ENCODE results near the gene RAB11FIP3. TPM values are rescaled to one million over a fixed set of nuclear protein-coding genes. Genes with fewer than 3 reads are reported as not detected.

Gene RAB11FIP3
- total RNA-seq, 1 donor from 2014 or later, result 28.3 TPM

- ATAC-seq, result no peak
- DNase-seq, result no peak
- intact Hi-C loops (cut with micrococcal nuclease), result no loop called here
Measured at GRCh38 chr16:556474-557173, 131.2 kb downstream of the RAB11FIP3 start.

- ATAC-seq, result no peak
- DNase-seq, result no peak
- intact Hi-C loops (cut with micrococcal nuclease), result no loop called here
Measured at GRCh38 chr16:557463-558297, 132.2 kb downstream of the RAB11FIP3 start.

DNA sequence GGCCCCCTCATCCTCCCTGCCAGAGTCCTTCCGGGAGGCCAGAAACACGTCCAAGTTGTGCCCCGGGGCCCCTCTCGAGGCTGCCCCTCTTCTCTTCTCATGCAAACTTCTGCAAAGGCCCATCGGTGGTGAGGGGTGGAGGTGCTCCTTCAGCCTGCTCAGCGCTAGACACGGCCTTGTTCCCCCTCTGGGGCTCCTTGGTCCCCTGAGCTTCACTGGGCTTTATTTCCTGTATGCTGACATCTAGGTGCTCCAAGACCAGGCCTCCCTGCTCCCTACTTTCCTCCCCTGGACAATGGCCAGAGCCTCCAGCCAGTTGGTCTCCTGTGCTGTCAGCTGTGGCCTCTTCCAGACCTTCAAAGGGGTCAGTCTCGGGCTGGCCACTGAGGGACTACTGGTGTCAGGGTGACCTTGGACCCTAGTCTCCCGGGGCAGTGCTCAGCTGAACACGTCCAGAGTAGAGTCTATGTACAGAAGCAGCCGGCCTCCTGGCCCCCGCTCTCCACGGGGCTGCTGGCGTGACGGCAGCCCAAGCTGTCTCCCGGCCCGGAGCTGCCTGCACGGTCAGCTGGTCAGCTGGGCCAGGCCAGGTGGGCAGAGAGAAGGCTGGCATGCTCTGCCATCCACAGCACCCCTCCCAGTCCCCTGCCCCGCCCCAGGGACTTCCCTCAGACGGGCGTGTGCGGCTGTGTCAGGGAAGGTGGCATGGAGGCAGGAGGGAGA is 133.0 kb downstream of the RAB11FIP3 start:
- DNase-seq, result peak; percentile 62
- ATAC-seq, result peak; percentile 61

DNA sequence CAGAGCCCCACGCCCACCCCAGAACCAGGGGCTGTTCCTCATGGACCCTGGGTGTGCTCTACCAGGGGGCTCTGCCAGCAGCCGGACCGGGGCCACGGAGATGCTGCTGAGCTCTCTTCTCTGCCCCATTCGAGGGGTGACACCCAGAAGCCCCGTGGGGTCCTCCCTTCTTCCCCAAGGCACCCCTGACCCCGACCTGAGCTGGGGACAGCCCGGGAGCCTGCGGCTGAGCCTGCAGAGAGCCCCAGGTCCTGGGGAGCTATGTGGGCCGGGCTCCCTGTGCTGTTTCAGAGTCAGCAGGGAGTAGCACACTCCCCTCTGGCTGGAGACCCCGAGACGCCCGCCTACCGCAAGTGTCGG is 133.6 kb downstream of the RAB11FIP3 start:
- no peak for DNase-seq
- ATAC-seq, result no peak
- intact Hi-C loops (cut with micrococcal nuclease), result no loop called here

More for the DNA sequence above, 133.0 kb downstream of the RAB11FIP3 start:
- intact Hi-C loops (cut with micrococcal nuclease), result no loop called here

- intact Hi-C loops (cut with micrococcal nuclease), result no loop called here
- DNase-seq (no peak), ATAC-seq (no peak)
Measured at GRCh38 chr16:559411-560203, 134.2 kb downstream of the RAB11FIP3 start.

DNA sequence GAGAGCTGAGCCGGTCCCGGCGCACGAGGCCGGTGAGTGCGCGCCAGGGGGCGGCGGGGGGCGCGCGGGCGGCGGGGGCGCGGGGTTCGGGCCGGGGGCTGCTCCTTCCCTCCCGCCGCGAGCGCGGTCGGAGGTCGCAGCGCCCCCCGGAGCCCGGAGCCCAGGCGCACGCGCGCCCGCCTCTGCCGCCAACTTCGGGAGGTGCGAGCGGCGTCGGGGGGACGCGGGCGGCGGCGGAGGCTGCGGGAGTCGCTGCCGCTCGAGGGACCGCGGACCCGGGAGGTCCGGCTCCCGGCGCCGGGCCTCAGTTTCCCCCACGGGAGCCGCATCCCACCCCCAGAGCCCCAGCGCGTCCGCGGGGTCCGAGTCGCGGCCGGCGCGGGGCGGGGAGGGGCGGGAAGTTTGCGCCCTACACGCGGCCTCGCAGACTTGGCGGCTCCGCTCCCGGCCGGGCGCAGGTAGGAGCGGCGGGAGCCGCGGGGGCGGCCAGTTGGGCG is 134.8 kb downstream of the RAB11FIP3 start, which contains the start of gene PRR35:
TSS of gene PRR35 (plus strand) at position 191 of the 497 bp plus-strand sequence. CDS start 2,901 bp downstream, outside the sequence.
- DNase-seq (no peak), ATAC-seq (no peak)
- intact Hi-C loops (cut with micrococcal nuclease), result no loop called here

DNA sequence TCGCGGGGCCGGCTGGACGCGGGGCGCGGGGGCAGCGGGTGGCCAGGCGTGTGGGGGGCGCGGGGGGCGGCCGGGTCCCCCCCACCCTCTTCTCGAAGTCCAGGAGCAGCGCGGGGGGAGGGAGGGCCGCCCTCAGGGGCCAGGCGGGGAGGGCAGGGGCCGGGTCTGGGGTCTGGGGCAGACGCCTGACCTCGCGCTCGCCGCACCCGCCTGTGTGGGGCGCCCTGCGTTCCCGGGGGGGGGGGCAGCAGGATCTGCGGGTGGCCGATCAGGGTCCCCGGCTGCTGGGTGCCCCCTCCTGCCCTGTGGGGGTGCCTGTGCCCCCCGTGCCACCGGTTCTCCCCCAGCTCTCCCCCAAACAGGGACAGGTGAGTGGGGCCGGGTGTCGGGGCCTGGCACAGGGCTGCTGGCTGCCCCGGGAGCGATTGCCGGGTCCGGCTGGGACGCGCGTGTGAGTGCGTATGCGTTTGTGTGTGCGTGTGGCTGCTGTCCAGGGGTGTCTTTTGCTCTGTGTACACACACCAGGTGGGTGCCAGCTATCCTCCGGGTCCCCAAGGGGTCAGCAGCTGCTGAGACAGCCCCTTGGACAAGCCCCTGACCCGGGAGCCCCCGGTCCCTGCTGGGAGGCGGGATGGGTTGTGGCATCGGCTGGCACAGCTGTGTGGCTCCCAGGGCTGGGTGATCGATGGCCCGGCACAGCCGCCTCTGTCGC is 135.4 kb downstream of the RAB11FIP3 start:
- ATAC-seq (no peak), DNase-seq (no peak)
- intact Hi-C loops (cut with micrococcal nuclease), result no loop called here

DNA sequence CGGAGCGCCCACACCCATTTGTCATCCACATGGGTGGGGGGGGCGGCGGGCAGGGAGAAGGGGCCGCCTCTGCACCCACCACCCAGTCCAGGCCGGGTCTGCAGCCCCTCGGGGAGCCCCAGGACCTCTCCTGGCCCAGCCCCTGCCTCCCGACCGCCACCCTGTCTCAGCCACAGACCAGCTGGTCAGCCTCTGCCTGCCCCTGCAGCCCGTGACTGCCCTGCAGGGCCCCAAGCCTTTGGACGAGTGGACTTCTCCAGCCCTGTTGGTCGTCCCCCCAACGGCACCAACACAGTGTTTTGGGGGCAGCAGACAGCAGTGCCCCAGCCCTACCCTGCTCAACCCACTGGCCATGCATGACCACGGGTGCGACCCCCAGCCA is 136.0 kb downstream of the RAB11FIP3 start:
- intact Hi-C loops (cut with micrococcal nuclease), result no loop called here
- DNase-seq (no peak), ATAC-seq (no peak)

DNA sequence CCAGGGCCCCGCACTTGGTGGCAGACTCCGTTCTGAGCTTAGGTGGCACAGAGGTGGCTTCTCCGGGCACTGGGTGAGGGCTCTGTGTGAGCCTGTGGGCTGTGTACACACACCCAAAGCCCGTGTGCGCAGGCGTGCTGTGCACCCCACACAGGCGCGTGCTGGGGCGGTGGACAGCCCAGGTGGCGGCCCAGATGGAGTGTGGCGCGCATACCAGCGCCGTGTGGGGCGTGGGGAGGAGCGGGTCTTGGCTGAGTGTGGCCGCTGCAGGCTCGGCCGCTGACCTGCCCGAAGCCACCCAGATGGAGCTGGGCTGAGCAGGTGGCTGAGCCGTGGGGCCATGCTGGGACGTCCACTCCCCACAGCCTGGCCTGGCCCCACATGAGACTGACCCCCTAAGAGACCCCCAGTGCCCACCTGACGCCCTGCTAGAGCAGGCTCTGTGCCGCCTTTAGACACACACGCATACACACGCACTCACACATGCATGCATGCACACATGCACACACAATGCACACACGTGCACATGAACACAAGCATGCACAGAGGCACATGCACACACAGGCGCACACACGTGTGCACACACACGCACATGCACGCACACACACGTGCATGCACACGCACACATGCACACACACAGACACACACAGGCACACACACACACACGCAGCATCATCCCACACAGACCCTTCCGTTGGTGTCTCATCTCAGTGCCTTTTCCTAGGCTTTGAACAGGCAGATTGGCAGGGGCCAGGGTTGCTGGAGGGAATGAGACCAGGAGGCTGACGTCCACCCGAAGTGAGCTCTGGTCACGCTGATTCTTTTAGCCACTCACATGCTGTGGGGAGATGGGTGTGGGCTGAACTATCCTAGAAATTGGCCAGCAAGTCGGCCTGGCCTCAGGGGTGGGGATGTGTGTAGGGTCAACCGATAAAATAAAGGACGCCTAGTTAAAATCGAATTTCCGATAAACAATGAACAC is 136.8 kb downstream of the RAB11FIP3 start:
- ATAC-seq, result no peak
- intact Hi-C loops (cut with micrococcal nuclease), result no loop called here
- DNase-seq, result no peak

GRCh38 chr16:563072-563644 is 137.7 kb downstream of the RAB11FIP3 start:
- ATAC-seq, result no peak
- no peak for DNase-seq
- intact Hi-C loops (cut with micrococcal nuclease), result no loop called here

DNA sequence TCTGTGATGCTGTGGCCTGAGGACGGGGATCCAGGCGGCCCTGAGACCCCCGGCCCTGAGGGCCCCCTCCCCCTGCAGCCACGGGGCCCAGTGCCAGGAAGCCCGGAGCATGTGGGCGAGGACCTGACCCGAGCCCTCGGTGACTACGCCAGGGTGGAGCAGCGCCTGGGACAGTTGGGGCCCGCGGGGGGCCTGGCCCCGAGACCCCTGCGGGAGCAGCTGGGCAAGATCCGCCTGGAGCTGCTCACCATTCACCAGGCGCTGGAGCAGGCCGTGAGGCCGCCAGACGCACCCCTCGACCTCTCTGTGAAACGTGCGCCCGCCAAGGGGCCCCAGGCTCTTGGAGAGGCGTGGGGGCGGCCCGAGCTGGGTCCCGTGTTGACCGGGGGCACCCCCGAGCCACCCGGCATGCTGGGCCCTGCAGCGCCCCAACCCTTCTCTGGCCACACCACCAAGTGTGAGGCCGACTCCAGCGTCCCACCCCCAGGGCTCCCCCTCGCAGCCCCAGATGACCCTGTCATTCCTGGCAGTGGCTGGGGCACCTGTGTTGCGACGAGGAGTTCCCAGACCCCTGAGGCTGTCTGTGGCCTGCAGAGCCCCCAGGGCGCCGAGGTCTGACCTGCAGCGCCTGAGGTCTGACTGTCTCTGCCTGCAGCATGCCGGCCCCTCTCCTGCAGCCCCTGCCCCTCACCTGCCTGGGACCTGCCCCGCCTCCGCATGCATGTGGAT is 139.4 kb downstream of the RAB11FIP3 start:
- DNase-seq (no peak), ATAC-seq (no peak)
- intact Hi-C loops (cut with micrococcal nuclease), result no loop called here

GRCh38 chr16:565419-566330 is 140.2 kb downstream of the RAB11FIP3 start:
- ATAC-seq, result no peak
- intact Hi-C loops (cut with micrococcal nuclease), result no loop called here
- DNase-seq, result no peak

DNA sequence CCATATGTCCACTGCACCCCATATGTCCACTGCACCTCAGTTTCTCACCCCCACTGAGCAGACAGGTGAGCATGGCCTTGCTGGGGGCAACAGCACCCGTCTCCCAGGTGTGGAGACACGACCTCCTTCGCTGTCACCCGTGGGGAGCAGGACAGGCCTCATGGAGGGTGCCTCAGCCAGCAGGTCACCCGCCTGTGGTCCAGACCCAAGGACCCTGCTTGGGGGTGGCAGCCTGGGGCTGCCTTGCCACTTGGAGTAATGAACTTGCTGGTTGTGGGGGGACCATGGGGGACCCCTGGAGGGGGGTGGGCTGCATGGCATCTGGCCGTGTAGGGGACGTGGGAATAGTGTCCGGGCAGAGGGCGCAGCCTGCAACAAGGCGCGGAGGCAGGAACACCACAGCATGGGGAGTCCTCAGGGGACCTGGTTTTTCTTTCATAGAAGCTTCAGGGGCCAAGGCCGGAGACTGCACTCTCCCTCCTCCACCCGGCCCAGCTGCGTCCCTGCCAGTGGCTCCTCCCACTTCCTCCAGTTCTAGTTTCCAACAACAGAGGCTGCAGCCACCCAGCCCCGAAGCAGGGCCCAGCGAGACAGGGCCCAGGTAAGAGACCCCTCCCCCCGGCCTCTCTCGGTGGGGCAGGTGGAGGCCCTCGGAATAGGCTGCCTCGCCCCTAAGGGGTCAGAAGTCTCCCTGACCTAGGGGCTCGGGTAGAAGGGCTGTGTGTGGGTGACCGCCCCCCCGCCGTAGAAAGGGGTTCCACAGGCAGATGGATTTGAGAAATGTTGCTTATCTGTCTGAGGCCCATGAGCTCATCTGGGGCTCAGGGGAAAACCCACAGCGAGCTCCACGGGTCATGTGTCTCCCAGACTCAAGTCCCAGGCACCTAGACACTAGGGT is 141.3 kb downstream of the RAB11FIP3 start, which contains the start of gene NHLRC4:
TSS of gene NHLRC4 (plus strand) at position 531 of the 898 bp plus-strand sequence. CDS start 1,043 bp downstream, outside the sequence.
- peak; percentile 69 for ATAC-seq
- peak; percentile 83 for DNase-seq
- intact Hi-C loops (cut with micrococcal nuclease), result no loop called here
